SJSA1 (cell line): ENCODE measurements around the gene ANKRD44. TPM values are rescaled to one million over a fixed set of nuclear protein-coding genes. Genes with fewer than 3 reads are reported as not detected.

Experiments
- DNase-seq, 2 experiments: peaks; one replicate each; pipeline ENCODE4 v3.0.0-alpha.2; 2015 to 2020; ENCODE audit warnings: low spot score in 2 of 2, low read depth in 1 of 2
- H3K27ac ChIP-seq: fragments of 250-450 bp; sonication (Bioruptor Pico); 2 replicates; pipeline ENCODE4 v1.5.1; 2020; ENCODE audit warnings: mild to moderate bottlenecking, moderate library complexity
- H3K27me3 ChIP-seq: fragments of 250-450 bp; sonication (Bioruptor Pico); replicated peaks from 2 replicates; pipeline ENCODE4 v1.5.1; 2020; ENCODE audit warnings: mild to moderate bottlenecking, moderate library complexity
- H3K36me3 ChIP-seq: fragments of 250-450 bp; sonication (Bioruptor Pico); 2 replicates; pipeline ENCODE4 v1.5.1; 2020; ENCODE audit warnings: mild to moderate bottlenecking
- H3K4me1 ChIP-seq: fragments of 250-450 bp; sonication (Bioruptor Pico); replicated peaks from 2 replicates; pipeline ENCODE4 v1.6.1; 2021; ENCODE audit warnings: mild to moderate bottlenecking
- H3K4me3 ChIP-seq: fragments of 250-450 bp; sonication (Bioruptor Pico); 2 replicates; pipeline ENCODE4 v1.5.1; 2020; ENCODE audit warnings: mild to moderate bottlenecking
- H3K9me3 ChIP-seq: fragments of 250-450 bp; sonication (Bioruptor Pico); replicated peaks from 2 replicates; pipeline ENCODE4 v1.5.1; 2020; ENCODE audit warnings: mild to moderate bottlenecking
- total RNA-seq: library from RNA; depleted of rRNA; stranded (reverse); fragments of >200 nt; shearing (Covaris generic); gene quantifications from 2 replicates; pipeline ENCODE4 v1.2.3, GENCODE V29; 2014

ANKRD44 gene
- total RNA-seq, 1 experiment from 2014 or later, result 15.5 TPM

DNA sequence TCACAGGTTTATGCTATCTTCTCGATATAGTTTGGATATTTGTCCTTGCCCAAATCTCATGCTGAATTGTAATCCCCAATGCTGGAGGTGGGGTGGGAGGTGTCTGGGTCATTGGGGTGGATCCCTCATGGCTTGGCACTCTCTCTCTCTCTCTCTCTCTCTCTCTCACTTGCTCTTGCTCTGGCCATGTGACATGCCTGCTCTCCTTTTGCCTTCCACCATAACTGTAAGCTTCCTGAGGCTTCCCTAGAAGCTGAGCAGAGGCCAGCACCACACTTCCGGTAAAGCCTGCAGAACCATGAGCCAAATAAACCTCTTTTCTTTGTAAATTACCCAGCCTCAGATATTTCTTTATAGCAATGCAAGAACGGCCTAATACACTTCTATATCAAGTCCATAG, 342.8 kb downstream of the ANKRD44 start:
- no peak for DNase-seq
- H3K4me3 ChIP-seq, result no peak overlapping the region

DNA sequence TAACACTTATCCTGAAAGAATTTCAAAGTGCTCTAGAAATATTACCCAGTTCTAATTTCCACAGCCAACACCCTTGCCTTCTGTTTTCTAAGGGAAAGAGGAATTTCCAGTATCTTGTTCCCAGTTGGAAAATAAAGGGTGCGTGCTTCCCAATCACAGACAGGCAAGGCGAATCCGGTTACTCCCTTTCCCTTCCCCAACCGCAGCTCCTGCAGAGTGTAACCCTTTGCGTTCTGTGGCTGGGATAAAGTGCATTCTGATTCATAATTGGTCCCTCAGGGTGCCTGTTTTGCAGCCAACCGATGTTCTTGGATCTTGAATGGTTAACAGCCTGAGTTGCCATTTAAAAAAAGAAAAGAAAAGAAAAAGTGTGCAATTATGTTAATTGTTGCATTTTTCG, 343.5 kb downstream of the ANKRD44 start:
- peak overlapping the region; percentile 10 for H3K4me3 ChIP-seq
- no peaks in the 10 kb centered on the region for H3K9me3 ChIP-seq
- DNase-seq, result peak in 1 of 2 experiments; percentile 21
- H3K36me3 ChIP-seq, result no peaks in the 10 kb centered on the region
- H3K27me3 ChIP-seq, result no peaks in the 10 kb centered on the region
- peaks cover 11% of the 10 kb centered on the region for H3K4me1 ChIP-seq
- 0 out of 2 replicates have a peak overlapping the region, but pooled peaks have one; percentile 17 for H3K27ac ChIP-seq

More for the DNA sequence above, 342.8 kb downstream of the ANKRD44 start:
- no peak overlapping the region for H3K27ac ChIP-seq
- H3K9me3 ChIP-seq, result no peaks in the 10 kb centered on the region
- no peaks in the 10 kb centered on the region for H3K27me3 ChIP-seq
- H3K4me1 ChIP-seq, result peaks cover 11% of the 10 kb centered on the region
- no peaks in the 10 kb centered on the region for H3K36me3 ChIP-seq

DNA sequence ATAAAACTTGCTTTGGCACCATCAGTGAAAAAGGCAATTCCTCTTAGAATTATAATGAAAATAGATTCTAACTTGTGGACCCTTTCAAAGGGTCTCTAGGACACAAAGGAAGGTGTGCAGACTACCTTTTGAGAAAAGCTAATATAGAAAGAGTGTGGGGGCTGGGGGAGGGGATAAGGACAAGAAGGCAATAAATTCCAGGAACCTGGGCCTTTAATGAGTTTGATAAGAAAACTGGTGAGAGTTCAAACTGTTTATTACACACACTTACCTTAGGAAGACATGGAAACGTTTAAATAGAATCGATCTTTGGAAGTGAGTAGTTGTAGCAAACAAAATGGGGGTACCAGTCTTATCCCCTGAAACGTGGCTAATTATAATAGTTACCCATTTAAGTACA, 344.5 kb downstream of the ANKRD44 start:
- no peak for DNase-seq
- Histone ChIP-seq H3K4me1 (peaks cover 11% of the 10 kb centered on the region), H3K27ac (no peak overlapping the region), H3K27me3 (no peaks in the 10 kb centered on the region), H3K9me3 (no peaks in the 10 kb centered on the region), H3K4me3 (no peak overlapping the region), H3K36me3 (no peaks in the 10 kb centered on the region)

DNA sequence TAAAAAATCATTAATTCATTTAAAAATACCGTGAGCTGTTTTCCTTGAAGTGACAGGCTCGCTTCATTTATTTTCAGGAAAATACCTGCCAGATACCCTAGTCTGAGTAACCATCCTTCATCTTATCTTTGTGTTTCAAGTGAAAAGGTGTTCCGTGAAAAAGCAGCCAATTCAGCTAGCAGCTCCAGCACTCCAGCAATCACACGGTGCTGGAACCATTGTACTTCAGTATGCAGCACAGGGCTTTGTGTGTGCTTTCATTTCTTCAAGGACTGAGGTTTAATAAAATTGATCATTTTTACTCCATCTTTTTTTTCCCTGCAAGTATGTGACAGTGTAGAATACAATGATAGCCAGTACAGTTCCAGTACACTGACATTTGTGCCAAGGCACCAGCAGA, 344.9 kb downstream of the ANKRD44 start:
- Histone ChIP-seq H3K27me3 (no peaks in the 10 kb centered on the region), H3K9me3 (no peaks in the 10 kb centered on the region), H3K36me3 (no peaks in the 10 kb centered on the region)

DNA sequence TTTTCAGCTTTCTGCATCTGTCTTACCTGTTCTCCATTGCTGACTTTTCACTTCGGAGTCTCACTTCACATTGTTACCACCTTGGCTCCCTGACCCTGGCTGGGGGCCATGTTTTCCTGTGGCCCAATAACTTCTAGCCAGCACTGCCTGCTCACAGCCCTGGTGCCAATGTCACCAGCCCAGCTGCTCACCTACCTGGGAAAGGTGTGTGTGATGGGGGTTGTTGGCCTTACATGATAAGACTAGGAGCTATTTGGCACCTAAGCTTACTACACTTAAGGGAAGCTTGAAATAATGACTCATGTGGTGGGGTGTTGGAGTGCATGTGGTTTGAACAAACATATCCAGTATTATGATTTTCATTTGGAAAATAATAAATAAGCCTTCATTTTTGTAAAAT, 346.6 kb downstream of the ANKRD44 start:
- no peak for DNase-seq
- no peaks in the 10 kb centered on the region for H3K27me3 ChIP-seq
- H3K9me3 ChIP-seq, result no peaks in the 10 kb centered on the region
- H3K36me3 ChIP-seq, result no peaks in the 10 kb centered on the region
- H3K4me3 ChIP-seq, result no peak overlapping the region
- no peak overlapping the region for H3K27ac ChIP-seq
- peaks cover 11% of the 10 kb centered on the region for H3K4me1 ChIP-seq

More for the DNA sequence above, 344.9 kb downstream of the ANKRD44 start:
- Histone ChIP-seq H3K27ac (no peak overlapping the region), H3K4me3 (no peak overlapping the region), H3K4me1 (peaks cover 11% of the 10 kb centered on the region)
- DNase-seq, result no peak

DNA sequence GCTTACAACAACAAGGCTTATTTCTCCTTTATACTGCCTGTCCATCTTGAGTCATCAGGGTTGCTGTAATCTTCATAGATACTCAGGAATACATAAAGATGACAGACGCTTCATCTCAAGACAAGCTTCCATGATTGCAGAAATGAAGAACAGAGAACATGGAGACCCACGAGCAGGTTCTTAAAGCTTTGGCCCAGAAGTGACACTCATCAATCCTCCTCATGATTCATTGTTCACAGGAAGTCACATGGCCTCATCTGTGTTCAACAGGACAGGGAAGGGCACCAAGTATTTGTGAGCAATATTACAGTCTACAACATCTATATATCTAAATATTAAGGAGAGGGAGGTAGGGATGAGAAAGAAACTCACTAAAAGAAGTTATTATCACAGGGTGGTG, 347.5 kb downstream of the ANKRD44 start:
- H3K9me3 ChIP-seq, result no peaks in the 10 kb centered on the region
- H3K4me3 ChIP-seq, result no peak overlapping the region
- no peaks in the 10 kb centered on the region for H3K36me3 ChIP-seq
- no peak overlapping the region for H3K27ac ChIP-seq
- peaks cover 11% of the 10 kb centered on the region for H3K4me1 ChIP-seq
- H3K27me3 ChIP-seq, result no peaks in the 10 kb centered on the region
- no peak for DNase-seq

DNA sequence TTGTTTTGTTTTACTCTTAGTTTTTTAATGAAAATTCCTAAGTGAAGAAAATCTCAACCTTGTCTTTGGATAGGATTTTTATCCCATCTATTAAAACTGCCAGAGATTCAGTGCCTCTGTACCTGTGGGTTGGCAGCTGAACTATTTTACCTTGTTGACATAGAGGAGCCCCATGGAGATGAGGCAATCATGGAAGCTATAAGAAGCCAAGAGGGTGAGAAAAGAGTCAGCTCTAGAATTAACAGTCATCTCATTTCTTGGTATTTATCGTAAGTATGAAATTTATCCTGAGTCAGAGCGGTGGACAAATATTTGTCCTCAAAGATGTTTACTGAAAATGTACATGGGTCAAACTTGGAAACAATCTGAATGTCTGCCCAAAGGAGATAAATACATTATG, 348.3 kb downstream of the ANKRD44 start:
- no peak overlapping the region for H3K27ac ChIP-seq
- H3K36me3 ChIP-seq, result no peaks in the 10 kb centered on the region
- DNase-seq, result no peak
- H3K9me3 ChIP-seq, result no peaks in the 10 kb centered on the region
- H3K27me3 ChIP-seq, result no peaks in the 10 kb centered on the region
- peaks cover 9% of the 10 kb centered on the region for H3K4me1 ChIP-seq
- H3K4me3 ChIP-seq, result no peak overlapping the region

DNA sequence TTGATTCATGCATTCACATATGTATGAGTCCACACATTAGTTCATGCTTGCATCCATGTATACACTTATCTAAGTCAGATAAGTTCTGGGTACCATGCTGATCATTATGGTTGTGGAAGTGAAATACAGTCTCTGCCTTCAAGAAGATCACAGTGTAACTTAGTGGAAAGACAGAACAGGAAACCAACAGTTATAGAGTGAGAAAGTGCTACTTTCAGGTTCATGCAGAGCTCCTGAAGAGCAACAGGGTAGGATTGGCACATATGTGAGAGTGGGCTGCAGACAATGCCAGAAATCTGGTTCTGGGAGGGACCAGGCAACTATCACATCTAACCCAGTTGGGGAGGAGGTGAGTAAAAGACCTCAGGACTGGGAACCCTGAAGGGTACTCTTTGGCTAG, 348.7 kb downstream of the ANKRD44 start:
- no peak overlapping the region for H3K27ac ChIP-seq
- H3K4me1 ChIP-seq, result peaks cover 5% of the 10 kb centered on the region
- H3K9me3 ChIP-seq, result no peaks in the 10 kb centered on the region
- no peaks in the 10 kb centered on the region for H3K36me3 ChIP-seq
- no peaks in the 10 kb centered on the region for H3K27me3 ChIP-seq
- H3K4me3 ChIP-seq, result no peak overlapping the region
- no peak for DNase-seq

DNA sequence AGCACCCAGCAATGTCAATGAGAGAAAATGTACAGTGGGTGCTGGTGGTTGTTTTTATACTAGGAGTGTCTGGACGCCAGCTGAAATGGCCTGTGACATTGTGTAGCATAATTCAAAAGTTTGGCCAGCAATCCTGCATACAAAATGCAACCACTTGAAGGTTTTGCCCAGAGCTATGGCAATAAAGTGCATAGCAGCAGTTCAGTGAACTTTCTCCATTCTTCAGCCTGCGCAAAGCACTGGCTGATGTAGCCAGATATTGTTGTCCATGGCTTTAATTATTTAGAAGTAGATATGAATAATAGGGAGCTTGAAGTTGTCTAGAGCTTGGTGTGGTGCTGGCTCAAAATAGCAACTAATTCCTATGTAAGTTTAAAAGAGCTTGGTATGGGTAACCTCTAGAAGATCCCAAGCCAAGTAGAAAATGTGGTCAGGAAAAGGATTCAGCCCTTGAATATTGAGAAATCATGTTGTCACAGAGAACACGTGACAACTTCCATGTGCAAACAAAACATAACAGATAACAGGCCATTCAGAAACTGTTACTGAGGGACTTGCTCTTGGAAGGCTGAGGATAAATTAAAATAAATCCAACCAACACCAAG, 350.7 kb downstream of the ANKRD44 start:
- Histone ChIP-seq H3K27me3 (no peaks in the 10 kb centered on the region), H3K9me3 (no peaks in the 10 kb centered on the region), H3K4me1 (no peaks in the 10 kb centered on the region), H3K4me3 (no peak overlapping the region), H3K36me3 (no peaks in the 10 kb centered on the region), H3K27ac (no peak overlapping the region)
- no peak for DNase-seq

DNA sequence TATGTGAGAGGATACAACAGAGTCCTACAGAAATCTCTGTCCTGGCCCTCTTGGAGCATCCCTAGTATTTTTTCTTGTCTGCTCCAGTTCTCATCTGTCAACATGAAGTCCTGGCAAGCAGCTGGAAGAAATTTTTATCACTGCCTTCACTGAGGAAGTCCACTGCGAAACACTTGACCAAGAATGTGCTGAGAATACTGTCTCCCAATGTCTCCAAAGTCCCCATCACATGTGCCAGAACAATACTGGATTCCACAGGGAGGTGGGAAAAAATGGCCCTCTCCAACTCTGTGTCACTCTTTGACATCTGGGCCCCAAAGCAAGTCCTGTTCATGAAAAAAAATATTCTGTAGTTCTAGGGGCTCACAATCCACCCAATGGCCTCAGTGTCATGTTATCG, 351.3 kb downstream of the ANKRD44 start:
- H3K4me1 ChIP-seq, result no peaks in the 10 kb centered on the region
- no peaks in the 10 kb centered on the region for H3K27me3 ChIP-seq
- H3K27ac ChIP-seq, result no peak overlapping the region
- H3K9me3 ChIP-seq, result no peaks in the 10 kb centered on the region
- DNase-seq, result no peak
- H3K36me3 ChIP-seq, result no peaks in the 10 kb centered on the region
- no peak overlapping the region for H3K4me3 ChIP-seq

DNA sequence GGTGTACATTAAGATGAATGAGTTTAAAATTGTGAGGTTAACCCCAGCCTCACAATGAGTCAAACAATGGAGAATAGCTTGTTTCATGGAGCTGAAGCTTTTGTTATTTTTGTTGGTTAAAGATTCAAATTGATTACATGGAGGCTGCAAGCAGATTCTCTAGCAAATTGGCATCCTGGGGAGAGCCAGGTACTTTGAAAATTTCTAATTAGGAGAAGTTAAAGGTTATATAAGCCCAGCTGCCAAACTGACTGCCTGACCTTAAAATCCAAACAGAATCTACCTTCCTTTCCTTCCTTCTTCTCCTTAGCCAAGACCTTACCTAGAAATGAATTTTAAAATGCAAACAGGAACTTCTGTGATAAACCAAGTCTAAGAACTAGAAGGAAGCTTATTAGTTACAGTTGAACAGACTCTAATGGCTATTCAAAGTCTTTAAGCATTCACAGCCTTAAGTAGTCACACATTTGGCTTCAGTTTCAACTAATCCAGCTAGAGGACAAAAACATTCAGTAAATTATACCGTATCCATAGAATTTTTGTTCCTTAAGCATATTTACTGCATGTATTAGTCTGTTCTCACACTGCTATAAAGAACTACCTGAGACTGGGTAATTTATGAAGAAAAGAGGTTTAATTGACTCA, 352.6 kb downstream of the ANKRD44 start:
- Histone ChIP-seq H3K4me1 (no peaks in the 10 kb centered on the region), H3K27ac (no peak overlapping the region), H3K9me3 (no peaks in the 10 kb centered on the region), H3K36me3 (no peaks in the 10 kb centered on the region), H3K4me3 (no peak overlapping the region), H3K27me3 (no peaks in the 10 kb centered on the region)
- DNase-seq, result no peak

DNA sequence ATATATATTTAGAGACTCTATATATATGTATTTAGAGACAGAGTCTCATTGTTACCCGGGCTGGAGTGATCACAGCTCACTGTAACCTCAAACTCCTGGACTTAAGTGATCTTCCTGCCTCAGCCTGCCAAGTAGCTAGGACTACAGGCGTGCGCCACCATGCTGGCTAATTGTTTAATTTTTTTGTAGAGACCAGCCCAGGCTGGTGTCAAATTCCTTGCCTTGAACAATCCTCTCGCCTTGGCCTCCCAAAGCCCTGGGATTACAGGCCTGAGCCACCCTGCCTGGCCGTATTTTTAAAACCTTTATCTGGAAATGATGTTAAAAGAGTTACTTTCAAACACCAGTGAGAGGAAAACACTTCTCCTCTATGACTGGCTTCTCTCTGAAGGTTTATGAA, 353.1 kb downstream of the ANKRD44 start:
- DNase-seq, result no peak
- no peaks in the 10 kb centered on the region for H3K27me3 ChIP-seq
- H3K4me3 ChIP-seq, result no peak overlapping the region
- no peak overlapping the region for H3K27ac ChIP-seq
- no peaks in the 10 kb centered on the region for H3K9me3 ChIP-seq
- H3K4me1 ChIP-seq, result no peaks in the 10 kb centered on the region
- H3K36me3 ChIP-seq, result no peaks in the 10 kb centered on the region

DNA sequence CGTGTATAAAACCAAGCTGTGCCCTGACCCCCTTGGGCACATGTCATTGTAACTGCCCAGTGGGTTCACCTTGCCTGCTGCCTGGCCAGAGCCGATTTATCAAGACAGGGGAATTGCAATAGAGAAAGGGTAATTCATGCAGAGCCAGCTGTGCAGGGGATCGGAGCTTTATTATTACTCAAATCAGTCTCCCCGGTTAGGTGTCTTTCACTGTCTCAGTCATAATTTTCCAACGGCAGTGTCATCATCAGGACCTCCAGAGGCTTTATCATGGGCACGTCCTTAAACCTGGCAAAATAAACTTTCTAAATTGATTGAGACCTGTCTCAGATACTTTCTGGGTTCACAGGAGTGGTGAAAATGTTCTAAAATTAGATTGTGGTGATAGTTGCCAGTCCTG, 354.5 kb downstream of the ANKRD44 start:
- Histone ChIP-seq H3K27me3 (no peaks in the 10 kb centered on the region), H3K9me3 (no peaks in the 10 kb centered on the region), H3K36me3 (no peaks in the 10 kb centered on the region), H3K4me3 (no peak overlapping the region), H3K4me1 (no peaks in the 10 kb centered on the region), H3K27ac (no peak overlapping the region)
- DNase-seq, result no peak

DNA sequence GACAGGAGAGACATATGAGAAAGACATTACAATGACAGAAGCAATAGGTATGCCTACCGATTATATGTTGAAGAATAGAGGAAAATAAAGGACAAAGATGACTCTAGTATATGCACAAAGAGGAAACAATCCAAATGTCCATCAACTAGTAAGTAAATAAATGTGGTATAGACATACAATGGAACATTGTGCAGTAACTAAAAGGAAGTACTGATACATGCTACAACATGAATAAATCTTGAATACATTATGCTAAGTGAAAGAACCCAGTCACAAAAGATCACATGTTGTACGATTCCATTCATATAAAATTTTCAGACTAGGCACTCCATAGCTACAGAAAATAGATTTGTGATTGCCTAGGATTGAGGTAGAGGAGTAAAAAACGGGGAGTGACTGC, 355.5 kb downstream of the ANKRD44 start:
- DNase-seq, result no peak
- H3K4me3 ChIP-seq, result no peak overlapping the region
- H3K4me1 ChIP-seq, result no peaks in the 10 kb centered on the region
- H3K27ac ChIP-seq, result no peak overlapping the region
- H3K27me3 ChIP-seq, result no peaks in the 10 kb centered on the region
- H3K36me3 ChIP-seq, result no peaks in the 10 kb centered on the region
- no peaks in the 10 kb centered on the region for H3K9me3 ChIP-seq

DNA sequence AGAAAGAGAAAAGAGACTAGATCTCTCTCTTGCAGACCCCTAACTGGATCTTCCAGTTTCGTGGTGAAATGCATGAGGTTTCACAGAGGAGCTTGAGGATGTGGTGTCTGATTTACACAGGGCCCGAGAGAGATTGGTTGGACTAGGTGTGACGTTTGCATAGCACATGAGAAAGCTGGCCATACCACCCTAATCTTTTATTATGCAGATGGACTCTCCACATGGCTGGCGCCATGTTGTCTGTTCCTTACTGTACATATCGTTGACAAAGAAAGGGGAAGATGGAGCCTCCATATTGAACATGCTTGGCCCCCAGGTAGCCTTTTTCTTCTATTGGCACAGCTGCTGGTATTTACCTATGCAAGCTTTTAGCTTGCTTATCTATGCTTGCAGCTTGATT, 356.6 kb downstream of the ANKRD44 start:
- Histone ChIP-seq H3K4me1 (no peaks in the 10 kb centered on the region), H3K9me3 (no peaks in the 10 kb centered on the region), H3K27me3 (no peaks in the 10 kb centered on the region), H3K36me3 (no peaks in the 10 kb centered on the region), H3K4me3 (no peak overlapping the region), H3K27ac (no peak overlapping the region)
- no peak for DNase-seq
